G401.6 (cell line): Measurements from ENCODE around the gene IL27RA.
A peak's percentile ranks its signal among the peaks of the same experiment; 100 is the strongest.

Source experiments
- FAIRE-seq: peaks from 2 replicates; lab custom pipeline; 2012; peaks lifted over from hg19 to GRCh38; lab: Jason Lieb, UNC

The IL27RA gene

DNA sequence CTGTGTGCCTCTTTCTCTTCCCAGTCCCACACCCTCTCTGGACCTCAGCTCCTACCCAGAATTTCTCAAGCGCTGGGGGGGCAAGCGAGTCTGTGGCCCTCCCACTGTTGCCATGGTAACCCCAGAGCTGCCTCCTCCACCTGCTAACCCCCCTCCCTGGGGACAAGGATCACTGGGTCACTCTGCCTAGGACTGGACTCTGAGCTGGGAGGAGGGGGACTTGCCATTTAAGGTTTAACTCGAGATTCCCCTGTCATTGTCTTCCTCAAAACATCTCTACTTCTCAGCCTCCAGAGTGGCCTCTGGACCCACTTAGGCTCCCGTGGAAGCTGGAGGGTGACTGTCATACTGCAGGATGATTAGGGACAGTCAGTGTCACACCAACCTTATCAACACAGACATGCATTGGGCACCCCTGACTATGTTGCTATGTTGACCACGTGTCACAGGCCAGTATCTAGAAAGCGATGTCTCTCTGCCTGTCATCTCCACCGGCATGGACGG, 28.1 kb downstream of the IL27RA start:
- FAIRE-seq: no peak

DNA sequence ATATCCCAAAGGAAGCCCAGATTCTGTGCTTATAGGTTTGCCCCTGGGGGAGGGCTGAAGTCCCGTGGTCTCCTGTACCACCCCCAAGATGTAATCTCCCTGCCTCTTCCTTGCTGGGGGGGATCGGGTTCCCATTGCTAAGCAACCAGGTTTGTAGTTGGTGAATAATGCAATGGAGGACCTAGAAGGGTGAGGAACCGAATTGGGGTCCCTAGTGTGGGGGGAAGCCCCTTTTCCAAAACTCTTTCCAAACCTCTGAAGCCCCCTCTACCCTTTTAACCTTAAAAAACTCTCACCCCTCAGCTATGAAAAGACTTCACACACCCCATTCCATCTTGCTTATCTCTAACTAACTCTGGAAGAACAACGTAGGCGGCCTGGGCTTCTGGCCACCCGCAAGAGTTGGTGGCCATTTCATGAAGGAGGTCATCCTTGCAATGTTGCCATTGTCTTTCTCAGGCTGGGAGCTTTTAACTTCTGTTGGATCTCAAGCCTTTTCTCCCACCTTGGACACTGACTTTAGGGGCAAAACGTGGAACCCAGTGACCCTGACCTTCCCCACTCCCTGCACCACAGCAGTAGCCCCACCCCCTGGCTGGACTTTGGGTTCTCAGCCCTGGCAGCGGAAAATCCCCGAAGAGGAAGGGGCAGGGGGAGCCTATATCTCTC, 29.7 kb downstream of the IL27RA start:
- FAIRE-seq: no peak

DNA sequence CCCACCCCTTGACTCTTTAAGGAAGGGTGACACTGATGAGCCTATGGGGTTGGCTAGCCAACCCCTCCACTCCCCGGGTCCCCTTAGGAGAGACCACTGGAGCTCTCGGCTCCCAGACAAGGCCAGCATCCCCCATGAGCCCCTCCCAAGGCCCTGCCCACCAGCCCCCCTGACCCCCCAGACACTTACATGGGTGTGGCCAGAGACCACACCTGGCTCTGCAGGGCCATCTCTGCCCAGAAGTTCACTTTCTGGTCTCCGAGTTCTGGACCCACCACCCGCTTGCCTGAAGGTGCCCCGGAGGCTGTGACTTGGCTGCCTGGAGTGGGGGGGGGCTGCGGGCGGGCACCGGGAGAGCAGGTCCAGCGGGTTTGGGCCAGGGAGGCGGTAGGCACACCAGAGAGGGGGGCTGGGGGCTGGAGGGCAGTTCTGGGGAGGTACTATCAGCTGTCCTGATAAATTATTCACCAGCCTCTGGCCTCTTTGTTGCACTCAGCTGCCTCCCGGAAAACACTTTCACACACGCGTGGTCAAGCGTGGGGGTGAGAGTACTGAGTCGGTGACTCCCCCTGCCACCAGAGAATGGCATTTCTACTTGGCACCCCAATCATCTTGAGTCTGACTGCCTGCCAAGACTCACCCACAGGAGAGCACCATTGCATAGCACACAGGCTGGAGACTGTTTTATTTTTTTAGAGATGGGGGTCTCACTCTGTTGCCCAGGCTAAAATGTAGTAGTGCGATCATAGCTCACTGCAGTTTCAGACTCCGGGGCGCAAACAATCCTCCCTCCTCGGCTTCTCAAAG, 30.4 kb downstream of the IL27RA start, which contains the start of gene PALM3:
Gene PALM3, minus strand, starts transcription at position 326 of the 807 bp plus-strand sequence. Its CDS starts 96 bp downstream, at position 230.
- no peak for FAIRE-seq

DNA sequence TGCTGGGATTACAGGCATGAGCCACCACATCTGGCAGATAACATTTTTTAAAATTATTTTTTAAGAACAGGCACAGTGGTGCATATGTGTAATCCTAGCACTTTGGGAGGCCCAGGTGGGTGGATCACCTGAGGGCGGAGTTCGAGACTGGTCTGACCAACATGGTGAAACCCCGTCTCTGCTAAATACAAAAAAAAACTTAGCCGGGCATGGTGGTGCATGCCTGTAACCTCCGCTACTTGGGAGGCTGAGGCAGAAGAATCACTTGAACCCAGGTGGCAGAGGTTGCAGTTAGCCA, 30.9 kb downstream of the IL27RA start:
- no peak for FAIRE-seq

DNA sequence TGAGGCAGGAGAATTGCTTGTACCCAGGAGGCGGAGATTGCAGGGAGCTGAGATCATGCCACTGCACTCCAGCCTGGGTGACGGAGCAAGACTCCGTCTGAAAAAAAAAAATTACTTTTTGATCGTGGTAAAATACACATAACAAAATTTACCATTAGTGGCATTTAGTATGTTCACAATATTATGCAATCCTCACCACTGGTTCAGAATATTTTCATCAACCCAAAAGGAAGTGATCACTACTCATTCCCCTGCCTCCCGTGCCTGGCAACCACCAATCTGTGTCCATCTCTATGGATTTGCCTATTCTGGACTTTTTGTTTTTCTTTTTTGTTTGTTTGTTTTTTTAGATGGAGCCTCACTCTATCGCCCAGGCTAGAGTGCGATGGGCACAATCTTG, 31.5 kb downstream of the IL27RA start:
- FAIRE-seq: no peak

DNA sequence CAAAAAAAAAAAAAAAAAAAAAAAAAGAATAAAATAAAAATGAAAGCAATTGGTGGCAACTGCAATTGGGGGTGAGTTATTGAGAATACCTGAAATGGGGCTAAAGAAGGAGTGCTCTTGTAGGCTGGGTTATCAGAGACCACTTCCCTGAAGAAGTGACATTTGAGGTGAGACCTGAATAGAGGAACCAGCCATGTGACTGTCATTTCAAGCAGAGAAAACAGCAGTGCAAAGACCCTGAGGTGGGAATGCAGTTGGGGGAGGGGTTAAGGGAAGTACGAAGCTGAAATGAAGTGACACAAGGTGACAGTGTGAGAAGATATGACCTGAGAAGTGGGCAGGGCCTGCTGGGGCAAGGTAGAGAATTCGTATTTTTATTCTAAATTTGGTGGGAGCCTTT, 34.6 kb downstream of the IL27RA start:
- no peak for FAIRE-seq

DNA sequence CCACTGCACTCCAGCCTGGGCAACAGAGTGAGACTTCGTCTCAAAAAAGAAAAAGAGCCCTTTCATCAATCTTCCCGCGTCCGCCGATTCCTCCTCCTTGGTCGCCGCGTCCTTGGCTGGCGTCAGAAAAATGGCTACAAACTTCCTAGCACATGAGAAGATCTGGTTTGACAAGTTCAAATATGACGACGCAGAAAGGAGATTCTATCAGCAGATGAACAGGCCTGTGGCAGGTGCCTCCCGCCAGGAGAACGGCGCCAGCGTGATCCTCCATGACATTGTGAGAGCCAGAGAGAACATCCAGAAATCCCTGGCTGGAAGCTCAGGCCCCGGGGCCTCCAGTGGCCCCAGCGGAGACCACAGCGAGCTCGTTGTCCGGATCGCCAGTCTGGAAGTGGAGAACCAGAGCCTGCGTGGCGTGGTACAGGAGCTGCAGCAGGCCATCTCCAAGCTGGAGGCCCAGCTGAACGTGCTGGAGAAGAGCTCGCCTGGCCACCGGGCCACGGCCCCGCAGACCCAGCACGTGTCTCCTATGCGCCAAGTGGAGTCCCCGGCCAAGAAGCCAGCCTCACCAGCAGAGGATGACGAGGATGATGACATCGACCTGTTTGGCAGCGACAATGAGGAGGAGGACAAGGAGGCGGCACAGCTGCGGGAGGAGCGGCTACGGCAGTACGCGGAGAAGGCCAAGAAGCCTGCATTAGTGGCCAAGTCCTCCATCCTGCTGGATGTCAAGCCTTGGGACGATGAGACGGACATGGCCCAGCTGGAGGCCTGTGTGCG, 38.9 kb downstream of the IL27RA start:
- FAIRE-seq: no peak

DNA sequence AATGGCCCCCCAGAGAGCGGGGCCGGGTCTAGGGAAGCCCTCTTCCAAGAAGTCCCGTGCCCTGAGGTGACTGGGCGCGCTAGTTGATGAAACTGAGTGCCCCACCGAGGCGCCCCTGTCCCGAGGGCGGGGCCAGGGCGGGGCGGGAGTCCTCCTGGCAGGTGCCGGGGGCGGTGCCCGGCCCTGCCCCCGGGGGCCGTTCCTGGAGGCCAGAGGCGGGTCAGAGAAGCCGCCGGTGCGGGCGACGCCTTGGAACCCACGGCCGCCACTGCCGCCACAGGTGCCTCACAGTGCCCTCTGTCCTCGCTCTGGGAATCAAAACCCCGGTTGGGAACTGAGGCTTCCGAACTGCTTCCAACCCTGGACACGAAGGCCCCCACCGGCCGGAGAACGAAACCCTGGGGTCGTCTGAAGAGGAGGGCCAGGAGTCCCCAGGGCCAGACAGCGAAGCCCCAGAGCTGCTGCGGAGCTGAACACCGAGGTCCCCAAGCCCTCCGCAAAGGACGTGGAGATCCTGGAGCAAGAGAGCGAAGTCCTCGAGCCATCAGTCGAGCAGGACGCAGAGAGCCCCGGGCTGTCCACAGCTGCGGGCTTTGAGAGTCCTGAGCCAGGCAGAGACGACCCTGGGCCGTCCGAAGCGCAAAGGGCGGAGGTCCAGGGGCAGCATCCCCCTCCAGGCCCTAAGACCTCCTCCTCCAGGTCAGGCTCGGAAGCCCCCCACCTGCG, 41.1 kb downstream of the IL27RA start, which contains the start of gene MISP3:
Gene MISP3, plus strand, starts transcription at position 252 of the 726 bp plus-strand sequence. CDS start 524 bp downstream, outside the sequence.
- FAIRE-seq: no peak

DNA sequence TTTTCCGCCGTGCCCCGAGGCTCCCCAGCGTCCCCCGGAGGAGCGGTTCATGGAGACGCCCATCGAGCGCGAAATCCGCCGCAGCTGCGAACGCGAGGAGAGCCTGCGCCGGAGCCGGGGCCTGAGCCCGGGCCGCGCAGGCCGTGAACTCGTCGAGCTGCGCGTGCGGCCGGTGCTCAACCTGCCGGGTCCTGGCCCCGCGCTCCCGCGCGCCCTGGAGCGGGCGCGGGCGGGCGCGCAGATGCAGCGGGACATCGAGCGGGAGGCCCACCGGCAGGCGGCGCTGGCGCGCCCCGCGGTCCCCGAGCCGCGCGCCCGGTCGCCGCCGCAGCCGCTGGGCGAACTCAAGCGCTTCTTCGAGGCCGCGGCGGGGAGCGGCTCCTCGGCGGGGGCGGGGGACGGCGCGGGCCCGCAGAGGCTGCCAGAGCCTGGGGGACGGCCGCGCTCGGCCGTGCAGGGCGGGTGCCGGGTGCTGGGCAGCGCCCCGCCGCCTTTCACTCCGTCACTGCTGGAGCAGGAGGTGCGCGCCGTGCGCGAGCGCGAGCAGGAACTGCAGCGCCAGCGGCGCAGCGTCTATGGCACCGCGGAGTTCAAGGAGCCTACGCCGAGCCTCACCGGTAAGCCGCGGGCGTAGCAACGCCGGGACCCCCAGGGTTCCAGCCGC, 41.8 kb downstream of the IL27RA start:
- FAIRE-seq: no peak

DNA sequence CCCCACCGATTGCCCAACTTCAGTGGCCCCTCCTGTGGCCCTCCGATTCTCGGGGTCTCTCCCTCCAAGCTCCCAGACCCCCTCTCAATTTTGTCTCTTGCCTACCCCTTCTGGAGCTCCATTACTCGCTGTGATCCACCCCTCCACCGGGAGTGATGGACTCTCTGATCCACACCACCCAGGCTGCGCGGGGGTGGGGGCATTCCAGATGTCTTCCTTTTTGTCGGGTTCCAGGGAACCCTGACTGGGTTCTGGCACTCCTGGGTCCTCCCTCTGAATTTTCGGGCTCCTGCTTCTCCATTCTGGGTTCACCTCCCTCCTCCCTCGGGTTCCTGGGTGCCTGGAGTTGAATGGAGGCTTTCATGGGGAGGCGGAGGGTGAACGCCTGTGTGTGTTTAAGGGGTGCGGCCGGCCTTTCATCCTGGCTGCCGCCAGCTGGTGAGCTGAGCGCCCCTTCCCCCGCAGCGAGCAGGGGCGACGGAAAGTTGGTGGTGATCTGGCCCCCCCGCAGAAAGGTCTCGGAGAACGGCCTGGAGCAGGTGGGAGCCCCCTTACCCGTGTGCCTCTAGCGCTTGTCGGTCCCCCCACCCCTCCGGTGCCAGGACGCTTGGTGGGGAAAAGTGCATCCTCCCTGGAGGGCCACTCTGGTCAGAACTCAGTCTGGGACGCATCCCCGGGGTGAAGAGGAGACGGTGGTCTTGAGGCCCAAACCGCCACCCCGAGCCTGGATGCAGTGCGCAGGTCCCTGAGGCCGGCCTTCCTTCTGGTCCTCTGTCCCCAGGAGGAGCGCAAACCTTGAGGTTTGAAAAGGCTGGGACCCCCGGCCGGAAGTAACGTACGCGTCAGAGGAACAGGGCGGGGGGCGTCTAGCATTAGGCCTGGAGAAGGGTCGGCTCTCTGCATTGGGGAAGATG, 42.6 kb downstream of the IL27RA start:
- no peak for FAIRE-seq

DNA sequence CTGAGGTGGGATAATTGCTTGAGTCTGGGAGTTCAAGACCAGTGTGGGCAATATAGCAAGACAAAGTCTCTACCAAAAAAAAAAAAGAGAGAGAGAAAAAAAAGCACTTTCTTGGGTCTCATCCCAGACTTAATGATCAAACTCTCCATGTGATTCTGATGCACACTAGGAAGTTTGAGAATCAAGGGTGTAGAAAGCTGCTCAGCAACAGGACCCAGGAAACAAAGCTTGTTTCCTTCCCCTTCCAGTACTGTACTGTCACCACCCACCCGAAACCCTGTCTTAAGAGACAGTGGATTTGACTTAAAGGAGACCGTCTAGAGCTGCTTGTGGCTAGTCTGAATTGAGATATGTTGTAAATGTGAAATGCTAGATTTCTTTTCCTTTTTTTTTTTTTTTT, 46.8 kb downstream of the IL27RA start:
- FAIRE-seq: no peak

DNA sequence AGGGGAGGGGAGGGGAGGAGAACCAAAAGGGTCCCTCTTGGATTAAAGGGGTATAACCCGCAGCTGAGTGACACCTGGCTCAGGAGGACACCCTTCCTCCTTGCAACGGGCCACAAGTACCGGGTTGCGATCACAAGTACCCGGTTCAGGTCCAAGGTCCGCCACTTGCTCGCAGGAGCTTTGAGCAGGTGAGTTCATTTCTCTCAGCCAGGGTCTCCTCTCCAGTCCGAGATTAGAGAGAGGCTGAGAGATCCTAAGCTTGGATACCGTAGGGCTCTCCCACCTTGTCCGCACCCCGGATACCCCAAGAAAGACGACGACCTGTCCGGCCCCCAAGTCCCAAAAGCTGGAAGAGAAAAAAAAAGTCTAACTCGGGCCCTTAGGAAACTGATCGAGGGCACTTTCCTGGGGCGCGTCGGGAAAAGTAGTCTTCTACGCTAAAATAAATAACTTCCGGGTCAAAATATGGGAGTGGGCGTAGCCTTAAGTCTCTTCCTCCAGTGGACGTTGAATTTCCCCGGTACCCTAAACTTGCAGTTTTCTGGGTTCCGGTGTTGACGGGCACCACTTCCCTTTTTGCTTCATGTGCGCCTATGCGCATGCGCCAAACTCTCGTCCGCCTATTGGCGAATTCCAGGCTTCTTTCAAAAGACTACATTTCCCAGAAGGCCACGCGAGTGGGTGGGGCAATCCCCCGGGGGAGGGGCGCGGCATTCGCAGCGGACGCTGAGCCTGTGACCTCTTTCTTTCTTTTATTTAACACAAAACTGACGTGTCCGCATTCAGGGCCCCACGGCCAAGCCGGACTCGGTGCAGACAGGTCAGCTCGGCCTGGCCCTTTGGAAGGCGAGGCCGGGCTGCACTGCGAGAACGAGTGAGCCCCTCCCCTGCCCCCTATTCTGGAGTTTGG, 49.6 kb downstream of the IL27RA start:
- FAIRE-seq: peak; percentile 99

DNA sequence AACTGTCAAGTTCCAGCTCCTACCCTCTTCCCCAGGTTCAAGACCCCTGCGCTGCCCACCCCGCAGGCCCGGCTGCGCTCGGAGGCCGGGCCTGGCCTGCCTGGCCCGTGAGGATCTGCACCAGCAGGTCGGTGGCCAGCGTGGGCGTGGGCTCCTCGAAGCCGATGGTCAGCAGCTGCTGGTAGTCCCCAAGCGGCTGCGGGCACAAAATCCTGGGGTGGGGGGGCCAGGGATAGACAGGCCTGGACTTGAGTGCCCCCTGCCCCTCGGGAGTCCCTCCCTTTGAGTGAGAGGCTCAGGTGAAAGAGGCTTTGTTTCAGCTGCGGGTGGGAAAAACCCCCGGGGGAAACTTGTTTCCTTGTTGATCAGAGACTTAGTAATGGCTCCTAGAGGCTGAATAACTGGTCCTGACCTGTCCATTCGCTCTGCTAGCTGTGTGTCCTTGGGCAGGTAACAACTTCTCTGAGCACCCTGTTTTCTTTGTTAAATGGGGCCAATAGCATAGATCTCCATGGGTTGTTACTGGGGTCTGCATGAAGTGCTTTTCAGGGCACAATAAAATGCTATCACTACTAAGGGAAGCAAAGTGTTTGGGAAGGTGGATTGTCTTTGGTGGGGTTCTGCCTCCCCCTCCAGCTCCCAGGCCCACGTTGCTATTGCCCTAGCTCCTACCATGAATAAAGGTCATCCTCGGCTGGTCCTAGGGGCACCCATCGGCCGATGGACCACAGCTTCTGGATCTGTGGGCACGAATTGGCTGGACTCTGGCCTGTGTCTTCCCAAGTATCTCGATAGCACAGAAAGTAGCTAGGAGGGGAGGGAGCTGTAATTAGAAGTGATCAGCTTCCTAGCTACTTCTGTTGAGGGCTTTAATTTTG, 50.5 kb downstream of the IL27RA start:
- no peak for FAIRE-seq

DNA sequence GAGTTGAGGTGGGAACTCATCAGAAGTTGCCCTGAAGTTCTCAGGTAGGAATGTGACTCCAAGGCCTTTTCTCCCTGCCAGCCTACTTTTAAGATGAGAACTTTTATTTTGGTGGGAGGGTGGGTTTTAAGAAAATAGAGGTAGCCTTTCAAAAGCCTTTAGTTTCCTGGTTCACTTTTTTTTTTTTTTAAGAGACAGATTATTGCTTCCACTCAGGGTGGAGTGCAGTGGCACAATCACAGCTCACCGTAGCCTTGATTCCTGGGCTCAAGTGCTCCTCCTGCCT, 51.1 kb downstream of the IL27RA start:
- no peak for FAIRE-seq

DNA sequence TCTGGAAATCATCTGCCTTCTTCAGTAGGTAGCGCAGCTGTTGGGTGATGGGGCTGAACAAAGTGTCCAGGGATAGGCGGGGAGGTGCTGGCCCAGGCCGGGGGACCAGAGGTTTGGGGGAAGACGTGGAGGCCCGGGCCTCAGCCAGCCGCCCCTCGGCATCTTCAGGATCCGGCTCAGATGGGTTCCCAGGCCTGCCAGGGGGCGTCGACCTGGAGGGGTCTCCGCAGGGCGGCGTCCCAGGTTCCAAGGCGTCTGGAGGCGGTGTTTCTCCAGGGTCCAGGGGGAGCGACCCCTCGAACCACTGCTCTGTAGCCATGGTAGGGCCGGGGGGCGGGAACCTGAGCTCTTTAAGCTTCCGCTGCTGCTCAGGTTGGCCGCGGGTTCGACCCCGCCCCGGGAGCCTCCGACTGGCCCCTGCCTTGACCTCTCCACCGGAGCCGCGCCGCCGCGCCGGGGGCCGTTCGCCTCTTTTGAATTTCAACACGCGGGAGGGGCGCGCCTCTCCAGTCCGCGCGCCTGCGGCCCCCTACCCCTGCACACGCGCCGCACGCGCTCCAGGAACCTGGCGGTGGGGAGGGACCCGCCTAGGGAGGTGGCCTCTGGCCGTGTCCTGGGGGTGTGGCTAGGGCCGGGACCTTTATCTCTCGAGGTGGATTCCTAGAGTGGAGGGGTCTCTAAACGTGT, 53.9 kb downstream of the IL27RA start, which contains the start of gene C19orf67:
Gene C19orf67, minus strand, starts transcription at position 475 of the 687 bp plus-strand sequence. Its CDS starts 156 bp downstream, at position 319.
- FAIRE-seq: no peak

DNA sequence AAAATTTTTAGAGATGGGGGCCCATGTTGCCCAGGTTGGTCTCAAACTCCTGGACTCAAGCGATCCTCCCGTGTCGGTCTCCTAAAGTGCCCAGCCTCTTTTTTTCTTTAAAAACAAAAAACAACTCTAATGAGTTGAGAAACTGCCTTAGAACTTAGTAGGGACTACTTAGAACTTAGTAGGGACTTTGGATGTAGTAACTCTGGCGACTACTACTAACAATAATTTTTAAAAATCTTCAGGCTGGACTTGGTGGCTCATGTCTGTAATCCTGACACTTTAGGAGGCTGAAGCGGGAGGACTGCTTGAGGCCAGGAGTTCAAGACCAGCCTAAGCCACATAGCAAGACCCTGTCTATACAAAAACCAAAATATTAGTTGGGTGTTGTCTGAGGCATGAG, 54.5 kb downstream of the IL27RA start:
- no peak for FAIRE-seq

DNA sequence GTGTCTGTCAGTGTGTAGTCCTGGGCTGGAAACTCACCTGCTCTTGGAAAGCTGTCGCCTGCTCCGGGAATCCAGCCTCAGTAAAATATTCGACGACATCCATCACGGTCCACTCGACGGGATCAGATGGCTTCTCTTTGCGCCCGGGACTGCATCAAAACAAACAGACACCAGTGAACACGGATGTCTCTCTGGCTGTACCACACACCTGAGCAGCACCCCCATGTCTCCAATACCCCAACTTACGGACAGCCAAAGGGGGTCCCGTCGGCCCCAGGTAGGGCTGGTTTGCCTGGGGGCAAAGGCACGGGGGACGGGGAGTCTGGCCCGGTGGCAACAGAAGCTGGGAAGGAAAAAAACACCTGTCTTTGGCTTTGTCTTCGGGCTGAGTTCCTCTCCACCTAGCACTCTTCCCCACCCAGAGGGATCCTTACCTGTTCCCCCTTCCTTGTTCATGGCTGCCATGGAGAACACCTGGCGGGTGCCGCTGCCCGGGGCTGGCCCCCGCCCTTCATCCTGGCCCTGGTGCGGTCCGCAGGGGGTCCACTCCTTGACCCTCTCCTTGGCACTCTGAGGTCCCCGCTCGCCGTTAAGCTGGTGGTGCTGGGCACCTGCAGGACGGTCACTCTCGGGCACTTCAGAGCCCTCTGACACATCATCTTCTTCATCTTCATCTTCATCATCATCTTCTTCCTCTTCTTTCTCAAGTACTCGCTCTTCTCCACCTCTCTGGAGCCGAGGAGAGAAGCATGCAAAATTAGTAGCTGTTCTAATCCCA, 57.3 kb downstream of the IL27RA start:
- no peak for FAIRE-seq
